HepG2 (cell line): Measurements from ENCODE around the gene PNPLA2. TPM values are rescaled to one million over a fixed set of nuclear protein-coding genes. Genes with fewer than 3 reads are reported as not detected.

Experiments used
- CHD4 ChIP-seq: fragments of 200-600 bp; sonication (generic); IDR thresholded peaks from 2 replicates; pipeline ENCODE4 v1.7.0; 2017; ENCODE audit warnings: mild to moderate bottlenecking, low read length, borderline replicate concordance
- HOXA3 ChIP-seq: sonication (generic); formaldehyde crosslinking; IDR thresholded peaks from 2 replicates; pipeline ENCODE4 v1.5.0; 2020; ENCODE audit warnings: missing genetic modification reagents
- KDM5A ChIP-seq: fragments of 200-600 bp; sonication (generic); IDR thresholded peaks from 2 replicates; pipeline ENCODE4 v1.7.0; 2018; ENCODE audit warnings: antibody characterized with exemption, mild to moderate bottlenecking, low read length, borderline replicate concordance
- KDM5B ChIP-seq: sonication (generic); formaldehyde crosslinking; IDR thresholded peaks from 2 replicates; pipeline ENCODE4 v1.4.0; 2020; ENCODE audit warnings: missing genetic modification reagents, mild to moderate bottlenecking, borderline replicate concordance
- KLF9 ChIP-seq: IDR thresholded peaks from 2 replicates; pipeline ENCODE4 v1.6.1; 2016; ENCODE audit warnings: low read depth
- PTBP1 ChIP-seq: fragments of 200-400 bp; formaldehyde crosslinking; IDR thresholded peaks from 2 replicates; pipeline ENCODE4 v1.6.1; 2018; ENCODE audit warnings: low read length, low read depth; ENCODE audit not compliant: poor library complexity, severe bottlenecking
- ZNF335 ChIP-seq: sonication (generic); formaldehyde crosslinking; IDR thresholded peaks from 2 replicates; pipeline ENCODE4 v1.4.0; 2020; ENCODE audit warnings: missing genetic modification reagents
- ZNF776 ChIP-seq: sonication (generic); formaldehyde crosslinking; IDR thresholded peaks from 2 replicates; pipeline ENCODE4 v1.4.0; 2020; ENCODE audit warnings: mild to moderate bottlenecking, missing genetic modification reagents
- ZNF839 ChIP-seq: sonication (generic); formaldehyde crosslinking; IDR thresholded peaks from 2 replicates; pipeline ENCODE4 v1.4.0; 2020; ENCODE audit warnings: missing genetic modification reagents, mild to moderate bottlenecking, borderline replicate concordance
- polyA plus RNA-seq, 8 experiments: library from polyadenylated mRNA; depleted of rRNA in 3 of 8; stranded (reverse) in 7 of 8; unstranded in 1 of 8; fragments of >200 nt; fragmentation: Illumina TruSeq in 4 of 8; extraction: Trizol in 4 of 8; gene quantifications; 2 replicates each; pipeline versions ENCODE4 v1.2.1 to v1.2.3, GENCODE V29; 2011 to 2016; ENCODE audit warnings: low read depth in 4 of 8, missing spikeins in 1 of 8, mixed read lengths in 1 of 8; ENCODE audit not compliant: insufficient read depth in 1 of 8
- total RNA-seq, 5 experiments: library from RNA; depleted of rRNA; stranded (reverse); fragments of >200 nt; fragmentation: Illumina TruSeq; extraction: Trizol; gene quantifications; 2 replicates each; pipeline ENCODE4 v1.2.3, GENCODE V29; 2016; ENCODE audit warnings: low read depth in 1 of 5
- TF ChIP-seq, protein P1 (sequence below): sonication (generic); formaldehyde crosslinking; IDR thresholded peaks from 2 replicates; pipeline ENCODE4 v1.5.1; 2020; ENCODE audit warnings: mild to moderate bottlenecking, missing genetic modification reagents, moderate library complexity
- TF ChIP-seq, protein P2 (sequence below): sonication (generic); formaldehyde crosslinking; IDR thresholded peaks from 2 replicates; pipeline ENCODE4 v1.4.0; 2020; ENCODE audit warnings: missing genetic modification reagents
- TF ChIP-seq, protein P3 (sequence below), 2 experiments: sonication (generic) in 1 of 2; formaldehyde crosslinking in 1 of 2; IDR thresholded peaks; 2 replicates each; pipeline versions ENCODE4 v1.5.1 to v1.6.1; 2011 to 2020; ENCODE audit warnings: borderline replicate concordance in 1 of 2, low read depth in 1 of 2, low read length in 1 of 2, mild to moderate bottlenecking in 1 of 2, missing genetic modification reagents in 1 of 2, moderate library complexity in 1 of 2
- TF ChIP-seq, protein P4 (sequence below), 2 experiments: sonication (generic) in 1 of 2; formaldehyde crosslinking in 1 of 2; IDR thresholded peaks; 2 replicates each; pipeline versions ENCODE4 v1.4.0 to v1.6.1; 2018 to 2020; ENCODE audit warnings: missing genetic modification reagents in 2 of 2, borderline replicate concordance in 1 of 2, low read depth in 1 of 2, mild to moderate bottlenecking in 1 of 2, missing biosample characterization in 1 of 2

Gene PNPLA2
- total and polyA plus RNA-seq, 2 of the 13 experiments (the other 11 are each of a cell fraction or from before 2014, with no cell fraction given) = 10.5 to 43.2 TPM

DNA sequence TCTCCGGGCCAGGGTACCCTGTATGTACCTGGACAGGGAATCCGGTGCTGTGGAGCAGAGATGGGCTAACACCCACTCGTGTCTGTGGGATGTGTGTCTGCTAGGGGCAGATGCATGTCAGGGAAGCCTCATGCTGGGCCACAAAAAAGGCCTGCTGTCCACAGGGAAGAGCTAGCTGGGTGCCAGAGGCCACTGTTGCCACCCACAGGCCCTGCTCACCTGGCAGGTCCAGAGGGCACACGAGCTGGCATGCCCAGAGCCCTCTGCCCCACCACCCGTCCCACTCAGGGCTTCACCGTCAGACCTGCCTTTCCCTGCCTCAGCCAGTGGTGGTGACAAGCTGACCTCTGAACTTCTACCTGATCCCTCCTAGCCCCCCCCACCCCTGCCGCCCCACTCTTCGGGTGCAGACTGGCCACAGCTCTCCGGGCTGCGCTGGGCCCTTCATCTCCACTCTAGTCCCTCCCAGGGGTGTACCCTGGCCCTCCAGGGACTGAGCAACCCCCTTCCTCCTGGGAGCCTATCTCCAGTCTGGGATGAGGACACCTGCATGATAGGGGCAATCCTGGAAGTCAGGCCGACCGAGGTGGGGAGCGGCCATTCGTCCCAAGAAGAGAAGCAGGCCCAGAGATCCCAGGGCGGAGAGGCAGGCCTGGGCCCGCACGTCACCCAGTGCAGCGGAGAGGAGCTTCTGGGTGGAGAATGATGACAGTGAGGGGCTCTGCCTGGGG is 22.0 kb upstream of the PNPLA2 start (continued):
- TF ChIP-seq ZNF335 (CRISPR knock-in tag) (0 out of 2 replicates have a peak, but pooled peaks have one; percentile 14), KLF9 (CRISPR knock-in tag) (no peak), PTBP1 (peak; percentile 32), ZNF839 (CRISPR knock-in tag) (peak; percentile 49; the same call in 1 of the 2 replicates), HOXA3 (CRISPR knock-in tag) (peak; percentile 17; the same call in 1 of the 2 replicates), ZNF776 (CRISPR knock-in tag) (0 out of 2 replicates have a peak, but pooled peaks have one; percentile 46), KDM5B (0 out of 2 replicates have a peak, but pooled peaks have one; percentile 60), CHD4 (no peak), KDM5A (no peak; the same call in 1 of the 2 replicates)
- TF ChIP-seq, protein P1, sequence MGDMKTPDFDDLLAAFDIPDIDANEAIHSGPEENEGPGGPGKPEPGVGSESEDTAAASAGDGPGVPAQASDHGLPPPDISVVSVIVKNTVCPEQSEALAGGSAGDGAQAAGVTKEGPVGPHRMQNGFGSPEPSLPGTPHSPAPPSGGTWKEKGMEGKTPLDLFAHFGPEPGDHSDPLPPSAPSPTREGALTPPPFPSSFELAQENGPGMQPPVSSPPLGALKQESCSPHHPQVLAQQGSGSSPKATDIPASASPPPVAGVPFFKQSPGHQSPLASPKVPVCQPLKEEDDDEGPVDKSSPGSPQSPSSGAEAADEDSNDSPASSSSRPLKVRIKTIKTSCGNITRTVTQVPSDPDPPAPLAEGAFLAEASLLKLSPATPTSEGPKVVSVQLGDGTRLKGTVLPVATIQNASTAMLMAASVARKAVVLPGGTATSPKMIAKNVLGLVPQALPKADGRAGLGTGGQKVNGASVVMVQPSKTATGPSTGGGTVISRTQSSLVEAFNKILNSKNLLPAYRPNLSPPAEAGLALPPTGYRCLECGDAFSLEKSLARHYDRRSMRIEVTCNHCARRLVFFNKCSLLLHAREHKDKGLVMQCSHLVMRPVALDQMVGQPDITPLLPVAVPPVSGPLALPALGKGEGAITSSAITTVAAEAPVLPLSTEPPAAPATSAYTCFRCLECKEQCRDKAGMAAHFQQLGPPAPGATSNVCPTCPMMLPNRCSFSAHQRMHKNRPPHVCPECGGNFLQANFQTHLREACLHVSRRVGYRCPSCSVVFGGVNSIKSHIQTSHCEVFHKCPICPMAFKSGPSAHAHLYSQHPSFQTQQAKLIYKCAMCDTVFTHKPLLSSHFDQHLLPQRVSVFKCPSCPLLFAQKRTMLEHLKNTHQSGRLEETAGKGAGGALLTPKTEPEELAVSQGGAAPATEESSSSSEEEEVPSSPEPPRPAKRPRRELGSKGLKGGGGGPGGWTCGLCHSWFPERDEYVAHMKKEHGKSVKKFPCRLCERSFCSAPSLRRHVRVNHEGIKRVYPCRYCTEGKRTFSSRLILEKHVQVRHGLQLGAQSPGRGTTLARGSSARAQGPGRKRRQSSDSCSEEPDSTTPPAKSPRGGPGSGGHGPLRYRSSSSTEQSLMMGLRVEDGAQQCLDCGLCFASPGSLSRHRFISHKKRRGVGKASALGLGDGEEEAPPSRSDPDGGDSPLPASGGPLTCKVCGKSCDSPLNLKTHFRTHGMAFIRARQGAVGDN = peak; percentile 45
- TF ChIP-seq, protein P2, sequence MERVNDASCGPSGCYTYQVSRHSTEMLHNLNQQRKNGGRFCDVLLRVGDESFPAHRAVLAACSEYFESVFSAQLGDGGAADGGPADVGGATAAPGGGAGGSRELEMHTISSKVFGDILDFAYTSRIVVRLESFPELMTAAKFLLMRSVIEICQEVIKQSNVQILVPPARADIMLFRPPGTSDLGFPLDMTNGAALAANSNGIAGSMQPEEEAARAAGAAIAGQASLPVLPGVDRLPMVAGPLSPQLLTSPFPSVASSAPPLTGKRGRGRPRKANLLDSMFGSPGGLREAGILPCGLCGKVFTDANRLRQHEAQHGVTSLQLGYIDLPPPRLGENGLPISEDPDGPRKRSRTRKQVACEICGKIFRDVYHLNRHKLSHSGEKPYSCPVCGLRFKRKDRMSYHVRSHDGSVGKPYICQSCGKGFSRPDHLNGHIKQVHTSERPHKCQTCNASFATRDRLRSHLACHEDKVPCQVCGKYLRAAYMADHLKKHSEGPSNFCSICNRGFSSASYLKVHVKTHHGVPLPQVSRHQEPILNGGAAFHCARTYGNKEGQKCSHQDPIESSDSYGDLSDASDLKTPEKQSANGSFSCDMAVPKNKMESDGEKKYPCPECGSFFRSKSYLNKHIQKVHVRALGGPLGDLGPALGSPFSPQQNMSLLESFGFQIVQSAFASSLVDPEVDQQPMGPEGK (CRISPR knock-in tag) = peak; percentile 9; the same call in 1 of the 2 replicates
- TF ChIP-seq, protein P3, sequence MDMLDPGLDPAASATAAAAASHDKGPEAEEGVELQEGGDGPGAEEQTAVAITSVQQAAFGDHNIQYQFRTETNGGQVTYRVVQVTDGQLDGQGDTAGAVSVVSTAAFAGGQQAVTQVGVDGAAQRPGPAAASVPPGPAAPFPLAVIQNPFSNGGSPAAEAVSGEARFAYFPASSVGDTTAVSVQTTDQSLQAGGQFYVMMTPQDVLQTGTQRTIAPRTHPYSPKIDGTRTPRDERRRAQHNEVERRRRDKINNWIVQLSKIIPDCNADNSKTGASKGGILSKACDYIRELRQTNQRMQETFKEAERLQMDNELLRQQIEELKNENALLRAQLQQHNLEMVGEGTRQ (IDR thresholded peaks at IDR 0.05; ENCODE audit: low read depth, low read length) = no peak
- TF ChIP-seq, protein P3 (CRISPR knock-in tag; IDR thresholded peaks at IDR 0.05; ENCODE audit: borderline replicate concordance) = no peak
- TF ChIP-seq, protein P4, sequence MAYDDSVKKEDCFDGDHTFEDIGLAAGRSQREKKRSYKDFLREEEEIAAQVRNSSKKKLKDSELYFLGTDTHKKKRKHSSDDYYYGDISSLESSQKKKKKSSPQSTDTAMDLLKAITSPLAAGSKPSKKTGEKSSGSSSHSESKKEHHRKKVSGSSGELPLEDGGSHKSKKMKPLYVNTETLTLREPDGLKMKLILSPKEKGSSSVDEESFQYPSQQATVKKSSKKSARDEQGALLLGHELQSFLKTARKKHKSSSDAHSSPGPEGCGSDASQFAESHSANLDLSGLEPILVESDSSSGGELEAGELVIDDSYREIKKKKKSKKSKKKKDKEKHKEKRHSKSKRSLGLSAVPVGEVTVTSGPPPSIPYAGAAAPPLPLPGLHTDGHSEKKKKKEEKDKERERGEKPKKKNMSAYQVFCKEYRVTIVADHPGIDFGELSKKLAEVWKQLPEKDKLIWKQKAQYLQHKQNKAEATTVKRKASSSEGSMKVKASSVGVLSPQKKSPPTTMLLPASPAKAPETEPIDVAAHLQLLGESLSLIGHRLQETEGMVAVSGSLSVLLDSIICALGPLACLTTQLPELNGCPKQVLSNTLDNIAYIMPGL (CRISPR knock-in tag; IDR thresholded peaks at IDR 0.05; ENCODE audit: borderline replicate concordance in 1 of 2, low read depth in 1 of 2) = no peak; a peak in 1 of 4 replicates
